Subcutaneous abdominal adipose tissue (tissue), 5 donors: ENCODE results near the gene GPC5.
"Not testable (repeated sequence)": the region's sequence is repeated elsewhere in the genome, so short reads cannot be mapped to it uniquely, and the experiment has no call there.

Experiments
- H3K27ac ChIP-seq: one replicate; pipeline ENCODE4 v1.7.0; 2013; ENCODE audit warnings: low read depth, mild to moderate bottlenecking, inconsistent platforms, low read length, moderate library complexity
- H3K27me3 ChIP-seq, 5 donors: one replicate each; pipeline ENCODE4 v1.7.0; 2013; ENCODE audit warnings: low read length in 5 of 5, inconsistent platforms in 1 of 5; ENCODE audit not compliant: control insufficient read depth in 5 of 5, insufficient read depth in 4 of 5
- H3K36me3 ChIP-seq, 5 donors: one replicate each; pipeline ENCODE4 v1.7.0; 2013; ENCODE audit warnings: low read length in 5 of 5; ENCODE audit not compliant: control insufficient read depth in 5 of 5, insufficient read depth in 5 of 5
- H3K4me1 ChIP-seq, 5 donors: one replicate each; pipeline ENCODE4 v1.7.0; 2013; ENCODE audit warnings: low read length in 5 of 5, mild to moderate bottlenecking in 3 of 5, moderate library complexity in 1 of 5; ENCODE audit not compliant: control insufficient read depth in 5 of 5, insufficient read depth in 5 of 5
- H3K4me3 ChIP-seq, 5 donors: one replicate each; pipeline ENCODE4 v1.7.0; 2013; ENCODE audit warnings: low read length in 5 of 5, low read depth in 1 of 5
- H3K9ac ChIP-seq, 5 donors: one replicate each; pipeline ENCODE4 v1.7.0; 2013; ENCODE audit warnings: low read length in 5 of 5, mild to moderate bottlenecking in 4 of 5, moderate library complexity in 3 of 5
- H3K9me3 ChIP-seq, 5 donors: one replicate each; pipeline ENCODE4 v1.7.0; 2013; ENCODE audit warnings: low read length in 5 of 5; ENCODE audit not compliant: control insufficient read depth in 5 of 5
- donor health status: healthy.
- donor health status: healthy.
- donor health status: healthy.
- donor health status: healthy.
- donor health status: healthy.

Gene GPC5

DNA sequence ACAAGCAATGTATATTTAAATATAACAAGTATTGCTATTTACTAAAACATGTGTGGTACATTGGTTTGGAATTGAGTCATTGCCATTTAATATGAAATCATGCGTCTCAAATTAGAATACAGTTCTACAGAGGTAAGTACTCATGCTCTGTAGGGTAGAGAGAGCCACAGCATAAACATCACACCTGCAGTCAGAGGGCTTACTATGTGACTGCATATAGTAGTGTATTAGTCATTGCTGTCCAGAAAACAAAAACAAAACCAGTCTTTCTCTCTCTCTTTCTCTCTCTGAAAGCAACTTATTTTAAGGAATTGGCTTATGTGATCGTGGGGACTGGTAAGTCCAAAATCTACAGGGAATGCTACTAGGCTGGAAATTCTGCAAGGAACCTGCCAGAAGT, 370.3 kb downstream of the GPC5 start:
- H3K9me3 ChIP-seq: no peaks in the 10 kb centered on the region
- H3K9ac ChIP-seq: no peak overlapping the region
- no peak overlapping the region for H3K4me3 ChIP-seq
- H3K36me3 ChIP-seq: no peaks in the 10 kb centered on the region
- no peak overlapping the region for H3K27ac ChIP-seq
- H3K4me1 ChIP-seq: no peaks in the 10 kb centered on the region
- no peaks in the 10 kb centered on the region for H3K27me3 ChIP-seq

DNA sequence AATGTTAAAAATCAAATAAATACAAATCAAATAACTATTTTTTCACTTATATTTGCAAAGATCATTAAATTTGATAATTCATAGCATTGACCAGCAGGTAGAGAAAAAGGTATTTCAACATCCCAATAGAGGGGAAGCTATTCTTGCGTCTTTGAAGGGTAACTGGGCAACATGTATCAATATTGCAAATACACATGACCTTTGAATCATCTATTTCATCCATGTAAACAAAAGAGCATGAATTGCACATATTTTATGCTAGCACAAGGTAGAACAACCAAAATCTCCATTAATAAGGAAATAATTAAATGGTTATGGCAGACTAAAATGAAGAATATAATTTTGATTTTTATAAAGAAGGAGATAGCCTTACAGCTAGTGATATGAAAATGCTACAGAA, 372.8 kb downstream of the GPC5 start:
- no peaks in the 10 kb centered on the region for H3K27me3 ChIP-seq
- H3K4me1 ChIP-seq: no peaks in the 10 kb centered on the region
- no peaks in the 10 kb centered on the region for H3K9me3 ChIP-seq
- no peak overlapping the region for H3K27ac ChIP-seq
- no peaks in the 10 kb centered on the region for H3K36me3 ChIP-seq
- no peak overlapping the region for H3K9ac ChIP-seq
- H3K4me3 ChIP-seq: no peak overlapping the region

- H3K4me3 ChIP-seq: no peak overlapping the region
- H3K4me1 ChIP-seq: no peaks in the 10 kb centered on the region
- H3K27ac ChIP-seq: no peak overlapping the region
- H3K9ac ChIP-seq: no peak overlapping the region
- no peaks in the 10 kb centered on the region for H3K36me3 ChIP-seq
- H3K9me3 ChIP-seq: no peaks in the 10 kb centered on the region
- H3K27me3 ChIP-seq: no peaks in the 10 kb centered on the region
These were observed 375.3 kb downstream of the GPC5 start for GRCh38 chr13:91773591-91774227.

DNA sequence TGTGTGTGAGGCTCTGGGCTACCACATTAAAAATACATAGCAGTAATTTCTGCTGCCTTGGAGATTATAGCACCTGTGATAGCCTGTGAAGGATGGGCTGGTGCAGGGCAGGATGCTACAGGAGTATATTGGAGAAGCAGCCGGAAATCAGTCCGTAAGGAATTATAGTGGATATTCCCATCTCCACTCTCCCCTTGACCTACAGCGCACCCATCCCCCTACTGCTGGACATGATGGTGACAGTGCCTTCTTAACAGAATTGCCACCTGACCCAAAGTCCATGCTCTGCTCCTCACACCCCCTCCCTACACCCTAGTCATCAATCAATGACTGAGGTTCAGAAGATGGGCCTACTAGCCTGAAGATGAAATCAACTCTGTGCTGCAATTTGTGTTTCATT, 376.0 kb downstream of the GPC5 start:
- no peak overlapping the region for H3K4me3 ChIP-seq
- no peak overlapping the region for H3K27ac ChIP-seq
- no peaks in the 10 kb centered on the region for H3K4me1 ChIP-seq
- no peak overlapping the region for H3K9ac ChIP-seq
- H3K27me3 ChIP-seq: no peaks in the 10 kb centered on the region
- no peaks in the 10 kb centered on the region for H3K36me3 ChIP-seq
- no peaks in the 10 kb centered on the region for H3K9me3 ChIP-seq

DNA sequence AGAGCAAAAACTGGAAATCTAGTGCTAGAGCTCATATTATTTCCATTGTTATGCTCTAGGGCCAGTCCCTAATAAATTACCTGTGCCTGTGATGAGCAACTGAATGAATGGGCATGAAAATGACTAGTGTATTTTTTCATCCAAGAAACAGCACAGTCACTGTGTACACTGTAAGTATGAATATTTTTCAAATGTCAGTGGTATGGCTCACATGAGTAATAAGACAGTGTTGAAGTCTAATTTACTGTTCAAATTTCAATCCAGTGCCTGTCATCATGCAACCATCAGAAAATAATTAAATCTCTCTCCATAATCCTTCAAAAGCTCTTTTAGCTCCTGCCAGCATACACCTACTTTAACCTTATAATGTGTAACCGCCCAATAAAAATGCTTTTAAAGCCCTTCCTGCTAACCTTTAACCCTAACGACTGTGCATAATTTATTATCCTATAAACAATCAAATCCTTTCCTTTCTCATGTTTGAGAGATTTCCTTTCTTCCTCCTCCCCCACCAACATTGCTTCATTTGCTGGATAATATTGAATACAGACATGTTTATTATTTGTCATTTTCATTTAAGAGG, 378.3 kb downstream of the GPC5 start:
- no peaks in the 10 kb centered on the region for H3K36me3 ChIP-seq
- no peak overlapping the region for H3K9ac ChIP-seq
- H3K27me3 ChIP-seq: no peaks in the 10 kb centered on the region
- H3K4me3 ChIP-seq: no peak overlapping the region
- no peak overlapping the region for H3K27ac ChIP-seq
- H3K9me3 ChIP-seq: no peaks in the 10 kb centered on the region
- H3K4me1 ChIP-seq: no peaks in the 10 kb centered on the region

DNA sequence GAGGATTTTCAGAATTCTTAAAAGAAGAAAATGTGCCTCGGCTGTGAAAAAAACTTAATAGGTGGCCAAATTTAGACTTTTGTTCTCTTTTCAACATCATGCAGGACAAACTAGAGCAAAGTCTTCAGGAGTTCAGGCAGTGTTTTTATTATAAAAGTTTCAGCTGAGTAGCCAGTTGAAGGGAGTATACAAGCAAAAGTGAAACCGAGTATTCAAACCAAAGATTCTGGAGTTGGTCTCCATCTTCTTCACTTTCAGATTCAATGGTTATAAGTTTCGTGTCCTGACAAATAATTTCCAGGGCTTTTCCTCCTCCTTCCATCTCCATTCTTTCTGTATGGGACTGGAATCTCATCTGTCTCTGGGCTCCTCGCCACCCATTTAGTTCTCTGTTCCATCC, 379.7 kb downstream of the GPC5 start:
- Histone ChIP-seq H3K4me3 (no peak overlapping the region), H3K9ac (no peak overlapping the region), H3K36me3 (no peaks in the 10 kb centered on the region), H3K27me3 (no peaks in the 10 kb centered on the region), H3K27ac (no peak overlapping the region), H3K4me1 (no peaks in the 10 kb centered on the region), H3K9me3 (no peaks in the 10 kb centered on the region)

DNA sequence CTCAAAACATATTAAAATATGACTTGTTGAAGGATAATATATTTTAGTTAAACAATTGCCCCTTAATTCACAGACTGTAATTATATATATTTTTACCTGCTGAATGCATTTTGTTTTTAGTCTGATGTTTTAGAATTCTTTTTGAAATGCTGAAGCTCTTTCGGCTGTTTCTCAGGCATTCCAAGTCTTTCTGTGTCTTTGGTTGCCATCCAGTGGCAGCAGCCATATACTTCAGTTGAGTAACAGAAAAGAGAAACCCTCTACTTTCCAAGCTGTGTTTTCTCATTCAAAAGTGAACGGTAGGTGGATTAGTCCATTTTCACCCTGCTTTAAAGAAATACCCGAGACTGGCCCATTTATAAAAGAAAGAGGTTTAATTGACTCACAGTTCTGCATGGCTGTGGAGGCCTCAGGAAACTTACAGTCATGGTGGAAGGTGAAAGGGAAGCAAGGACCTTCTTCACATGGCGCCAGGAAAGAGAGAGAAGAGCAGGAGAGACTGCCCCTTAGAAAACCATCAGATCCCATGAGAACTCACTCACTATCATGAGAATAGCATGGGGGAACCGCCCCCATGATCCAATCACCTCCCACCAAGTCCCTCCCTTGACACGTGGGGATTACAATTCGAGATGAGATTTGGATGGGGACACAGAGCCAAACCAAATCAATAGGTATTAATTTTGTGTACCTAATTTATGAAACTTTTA, 383.7 kb downstream of the GPC5 start:
- H3K4me3 ChIP-seq, H3K4me1 ChIP-seq, H3K36me3 ChIP-seq, H3K27ac ChIP-seq, H3K9me3 ChIP-seq, H3K9ac ChIP-seq, H3K27me3 ChIP-seq: not testable (repeated sequence)

DNA sequence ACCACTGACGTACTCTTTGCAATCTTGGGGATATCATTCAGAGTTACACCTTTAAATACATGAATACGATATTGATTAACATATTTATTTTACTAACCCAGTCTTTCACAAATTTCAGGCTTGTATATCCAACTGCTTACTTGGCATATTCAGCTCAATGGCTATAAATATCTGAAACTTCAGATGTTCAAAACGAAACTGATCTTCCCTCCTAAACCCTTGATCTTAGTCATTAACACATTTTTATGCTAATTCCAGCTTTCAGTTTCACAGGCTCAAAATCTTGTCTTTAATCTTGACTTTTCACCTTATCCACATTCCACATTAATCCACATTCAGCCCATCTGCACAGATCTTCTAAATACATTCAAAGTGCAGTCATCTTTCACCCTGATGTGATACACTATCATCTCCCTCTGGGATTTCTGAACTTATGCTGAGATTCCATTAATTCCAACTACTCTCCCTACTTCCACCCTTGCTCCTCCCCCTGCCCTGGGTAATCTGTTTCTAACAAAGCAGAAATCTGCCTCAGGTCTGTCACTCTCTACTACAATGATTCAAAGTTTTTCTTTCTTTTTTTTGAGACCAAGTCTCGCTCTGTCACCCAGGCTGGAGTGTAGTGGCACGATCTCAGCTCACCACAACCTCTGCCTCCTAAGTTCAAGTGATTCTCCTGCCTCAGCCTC, 387.2 kb downstream of the GPC5 start:
- H3K4me3 ChIP-seq: no peak overlapping the region
- H3K9ac ChIP-seq: no peak overlapping the region
- H3K27ac ChIP-seq: no peak overlapping the region
- H3K36me3 ChIP-seq: no peaks in the 10 kb centered on the region
- H3K27me3 ChIP-seq: no peaks in the 10 kb centered on the region
- no peaks in the 10 kb centered on the region for H3K9me3 ChIP-seq
- H3K4me1 ChIP-seq: peaks cover 0 to 9% (median 2%) of the 10 kb centered on the region in 5 donors

DNA sequence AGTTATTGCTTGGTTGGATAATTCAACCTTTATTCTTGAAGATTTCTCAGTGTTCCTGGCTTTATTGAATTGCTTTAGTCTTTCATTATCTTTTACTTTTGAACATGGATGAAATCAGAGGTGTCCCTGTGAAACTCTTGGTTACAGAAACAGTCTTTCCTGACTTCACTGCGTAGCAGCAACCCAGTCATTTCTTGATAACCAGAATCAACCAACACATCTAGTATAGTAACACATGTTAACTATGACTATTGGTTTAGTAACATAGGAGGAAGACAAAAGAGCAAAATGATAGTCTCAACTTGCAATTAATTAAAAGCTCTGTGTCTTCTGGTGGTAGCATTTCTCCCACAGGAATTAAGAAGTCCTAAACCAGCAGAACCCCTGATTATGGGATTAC, 393.6 kb downstream of the GPC5 start:
- H3K27ac ChIP-seq: no peak overlapping the region
- H3K9me3 ChIP-seq: no peaks in the 10 kb centered on the region
- H3K4me3 ChIP-seq: no peak overlapping the region
- no peaks in the 10 kb centered on the region for H3K36me3 ChIP-seq
- no peak overlapping the region for H3K9ac ChIP-seq
- H3K4me1 ChIP-seq: no peaks in the 10 kb centered on the region
- H3K27me3 ChIP-seq: no peaks in the 10 kb centered on the region

DNA sequence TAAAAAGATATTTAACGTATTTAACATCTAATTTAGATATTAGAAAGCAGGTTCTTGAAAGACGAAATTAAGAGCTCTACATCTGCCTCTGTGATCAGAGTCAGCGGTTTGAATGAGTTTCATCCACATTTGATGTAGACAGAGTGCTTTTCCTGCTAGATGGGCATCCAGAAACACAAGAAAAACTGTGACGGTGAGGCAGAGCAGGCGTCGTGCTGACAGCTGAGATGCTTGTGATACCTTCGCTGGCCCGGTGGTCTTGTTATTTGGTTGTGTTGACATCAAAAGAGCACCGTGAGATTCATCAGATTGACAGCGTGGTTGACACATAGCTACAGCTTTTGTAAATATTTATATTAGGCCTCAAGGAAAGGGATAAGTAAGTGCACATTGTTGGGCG, 399.1 kb downstream of the GPC5 start:
- Histone ChIP-seq H3K27me3 (no peaks in the 10 kb centered on the region), H3K9ac (no peak overlapping the region), H3K27ac (no peak overlapping the region), H3K4me1 (no peaks in the 10 kb centered on the region), H3K36me3 (no peaks in the 10 kb centered on the region), H3K9me3 (peaks cover 0 to 2% (median 0%) of the 10 kb centered on the region in 5 donors), H3K4me3 (no peak overlapping the region)
